GM12875 (cell line): Measurements from ENCODE around the gene MRC1.
A peak's percentile ranks its signal among the peaks of the same experiment; 100 is the strongest.

Experiments used
- H3K4me3 ChIP-seq: one replicate; pipeline ENCODE4 v1.5.1; 2011; ENCODE audit warnings: low read depth, low read length, control low read depth
- CTCF ChIP-seq: IDR thresholded peaks from 2 replicates; pipeline ENCODE4 v1.5.1; 2011; ENCODE audit warnings: low read depth, mild to moderate bottlenecking, control low read depth, inconsistent platforms, low read length, moderate library complexity, borderline replicate concordance; ENCODE audit not compliant: insufficient read depth

Gene MRC1

GRCh38 chr10:17888189-17888588 lies 79.0 kb downstream of the MRC1 start:
- no peak overlapping the region for H3K4me3 ChIP-seq
- TF ChIP-seq CTCF, result no peak

- H3K4me3 ChIP-seq, result no peak overlapping the region
- no peak for TF ChIP-seq CTCF
These were observed 82.3 kb downstream of the MRC1 start for GRCh38 chr10:17891435-17891834.

- no peak for TF ChIP-seq CTCF
- H3K4me3 ChIP-seq, result no peak overlapping the region
These were observed 95.4 kb downstream of the MRC1 start for GRCh38 chr10:17904564-17904963.

- TF ChIP-seq CTCF, result no peak
These were observed 96.3 kb downstream of the MRC1 start for GRCh38 chr10:17905491-17905890.

GRCh38 chr10:17906002-17906401 lies 96.9 kb downstream of the MRC1 start:
- no peak for TF ChIP-seq CTCF
- H3K4me3 ChIP-seq, result no peak overlapping the region

More at GRCh38 chr10:17905491-17905890, 96.3 kb downstream of the MRC1 start:
- no peak overlapping the region for H3K4me3 ChIP-seq

GRCh38 chr10:17907641-17908040 lies 98.5 kb downstream of the MRC1 start:
- H3K4me3 ChIP-seq, result no peak overlapping the region
- no peak for TF ChIP-seq CTCF

GRCh38 chr10:17910125-17910789 lies 101.1 kb downstream of the MRC1 start:
- TF ChIP-seq CTCF, result peak; percentile 46; the same call in 1 of the 2 replicates
- no peak overlapping the region for H3K4me3 ChIP-seq
